Tibial nerve (tissue), 4 donors: ENCODE results near the gene MMP28. TPM values are rescaled to one million over a fixed set of nuclear protein-coding genes. Genes with fewer than 3 reads are reported as not detected.

Experiments
- DNase-seq, 2 donors: peaks; one replicate each; pipeline ENCODE4 v3.0.0-alpha.2; 2019; ENCODE audit warnings: low spot score in 2 of 2
- H3K27ac ChIP-seq, 4 donors: fragments of 200-600 bp; sonication (generic) in 3 of 4; one replicate each; pipeline ENCODE4 v1.5.1; 2017 to 2019; ENCODE audit warnings: mild to moderate bottlenecking in 1 of 4
- H3K27me3 ChIP-seq, 2 donors: fragments of 200-600 bp; sonication (generic) in 1 of 2; one replicate each; pipeline versions ENCODE4 v1.5.1 to v1.6.0; 2017 to 2019
- H3K36me3 ChIP-seq, 3 donors: fragments of 200-600 bp; sonication (generic); one replicate each; pipeline ENCODE4 v1.5.1; 2018 to 2019
- H3K4me1 ChIP-seq, 4 donors: fragments of 200-600 bp; sonication (generic) in 3 of 4; one replicate each; pipeline ENCODE4 v1.5.1; 2017 to 2019
- H3K4me3 ChIP-seq, 4 donors: fragments of 200-600 bp; sonication (generic) in 3 of 4; one replicate each; pipeline ENCODE4 v1.5.1; 2017 to 2019; ENCODE audit warnings: mild to moderate bottlenecking in 1 of 4, moderate library complexity in 1 of 4
- H3K9me3 ChIP-seq, 4 donors: fragments of 200-600 bp; sonication (generic) in 3 of 4; one replicate each; pipeline ENCODE4 v1.5.1; 2017 to 2019
- EP300 ChIP-seq, 2 donors: sonication (generic); formaldehyde crosslinking; IDR thresholded peaks; one replicate each; pipeline ENCODE4 v1.6.1; 2017; ENCODE audit warnings: antibody characterized with exemption in 2 of 2, mild to moderate bottlenecking in 1 of 2
- POLR2A ChIP-seq, 2 donors: fragments of 450-650 bp; IDR thresholded peaks; one replicate each; pipeline ENCODE4 v1.6.1; 2017; ENCODE audit warnings: antibody characterized with exemption in 2 of 2, mild to moderate bottlenecking in 2 of 2, moderate library complexity in 2 of 2
- WGBS, 2 donors: methylation state at CpG; one replicate each; pipeline ENCODE4 v1.1.5; 2018; 5-methylcytosine and 5-hydroxymethylcytosine counted together
- total RNA-seq, 4 donors: library from RNA; depleted of rRNA; stranded (reverse); fragments of >200 nt; gene quantifications; one replicate each; pipeline ENCODE4 v1.1.0, GENCODE V29; 2016
- TF ChIP-seq, protein P1 (sequence below), 5 experiments: fragments of 200-600 bp in 3 of 5; fragments of 450-650 bp in 2 of 5; sonication (generic) in 3 of 5; IDR thresholded peaks; one replicate each; pipeline ENCODE4 v1.5.1; 2016 to 2019; ENCODE audit warnings: antibody characterized with exemption in 5 of 5, mild to moderate bottlenecking in 3 of 5, moderate library complexity in 2 of 5

The MMP28 gene
- total RNA-seq, 4 donors from 2014 or later, result 71.7 to 174 (median 136) TPM

DNA sequence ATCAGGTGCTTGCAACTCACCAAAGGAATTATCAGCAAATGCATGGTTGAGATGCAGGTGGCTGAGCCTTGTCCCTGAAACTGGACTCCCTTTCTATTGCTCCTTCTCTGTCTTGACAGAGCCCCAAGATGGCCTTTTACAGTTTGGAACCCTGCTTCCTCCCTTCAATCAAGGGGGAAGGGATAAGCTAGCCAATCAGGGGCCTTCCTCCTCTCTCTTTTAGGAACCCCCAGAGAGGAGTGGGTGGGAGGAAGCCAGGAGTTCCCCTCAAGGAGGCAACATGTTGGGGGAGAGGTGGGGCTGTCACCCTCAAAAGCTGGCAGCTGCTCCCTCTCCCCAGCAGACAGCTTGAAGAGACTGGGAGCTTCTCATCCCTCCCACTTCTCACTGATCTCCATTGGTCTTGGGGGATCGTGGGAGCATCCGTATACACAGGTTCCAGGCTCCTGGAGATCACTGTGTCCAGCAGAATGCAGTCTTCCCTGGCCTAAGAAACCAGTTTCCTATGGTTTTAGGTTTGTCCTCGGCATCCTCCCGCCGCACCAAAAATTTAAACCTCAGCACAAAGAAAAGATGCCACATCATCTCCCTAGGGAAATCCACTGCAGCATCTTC is 56.8 kb downstream of the MMP28 start:
- Histone ChIP-seq H3K4me1 (peaks cover 0 to 11% (median 3%) of the 10 kb centered on the region in 4 donors), H3K27ac (no peak overlapping the region), H3K9me3 (no peaks in the 10 kb centered on the region), H3K36me3 (no peaks in the 10 kb centered on the region), H3K27me3 (peaks cover 0 to 38% of the 10 kb centered on the region in 2 donors), H3K4me3 (no peak overlapping the region)
- TF ChIP-seq EP300 (IDR thresholded peaks at IDR 0.05) (no peak), POLR2A (IDR thresholded peaks at IDR 0.05) (no peak)
- TF ChIP-seq, protein P1, sequence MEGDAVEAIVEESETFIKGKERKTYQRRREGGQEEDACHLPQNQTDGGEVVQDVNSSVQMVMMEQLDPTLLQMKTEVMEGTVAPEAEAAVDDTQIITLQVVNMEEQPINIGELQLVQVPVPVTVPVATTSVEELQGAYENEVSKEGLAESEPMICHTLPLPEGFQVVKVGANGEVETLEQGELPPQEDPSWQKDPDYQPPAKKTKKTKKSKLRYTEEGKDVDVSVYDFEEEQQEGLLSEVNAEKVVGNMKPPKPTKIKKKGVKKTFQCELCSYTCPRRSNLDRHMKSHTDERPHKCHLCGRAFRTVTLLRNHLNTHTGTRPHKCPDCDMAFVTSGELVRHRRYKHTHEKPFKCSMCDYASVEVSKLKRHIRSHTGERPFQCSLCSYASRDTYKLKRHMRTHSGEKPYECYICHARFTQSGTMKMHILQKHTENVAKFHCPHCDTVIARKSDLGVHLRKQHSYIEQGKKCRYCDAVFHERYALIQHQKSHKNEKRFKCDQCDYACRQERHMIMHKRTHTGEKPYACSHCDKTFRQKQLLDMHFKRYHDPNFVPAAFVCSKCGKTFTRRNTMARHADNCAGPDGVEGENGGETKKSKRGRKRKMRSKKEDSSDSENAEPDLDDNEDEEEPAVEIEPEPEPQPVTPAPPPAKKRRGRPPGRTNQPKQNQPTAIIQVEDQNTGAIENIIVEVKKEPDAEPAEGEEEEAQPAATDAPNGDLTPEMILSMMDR (IDR thresholded peaks at IDR 0.05), result no peak
- WGBS, 2 donors, result 77 to 85% methylated on average over 5 of the region's 5 CpGs
- DNase-seq, result no peak

DNA sequence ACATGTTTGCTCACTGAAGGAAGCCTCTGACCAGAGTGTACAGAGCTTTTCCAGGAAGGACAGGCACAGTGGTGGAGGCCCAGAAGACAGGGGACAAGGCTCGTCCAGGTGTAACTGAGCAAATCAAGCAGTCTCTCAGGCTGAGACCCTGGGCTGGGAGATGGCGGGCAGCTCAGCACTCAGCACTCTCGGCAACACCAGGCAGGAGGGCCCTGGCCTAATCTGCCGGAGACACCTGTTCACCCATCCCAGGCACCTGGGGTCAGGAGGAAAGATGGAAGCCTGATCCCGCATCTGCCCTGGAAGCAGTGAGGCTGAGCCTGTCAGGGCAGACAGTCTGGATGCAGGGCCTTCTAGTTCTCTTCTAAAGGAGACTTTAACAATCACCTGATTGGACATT is 59.2 kb downstream of the MMP28 start:
- Histone ChIP-seq H3K36me3 (no peaks in the 10 kb centered on the region), H3K4me1 (peaks cover 0 to 18% (median 4%) of the 10 kb centered on the region in 4 donors), H3K27ac (no peak overlapping the region), H3K27me3 (peaks cover 0 to 14% of the 10 kb centered on the region in 2 donors), H3K4me3 (no peak overlapping the region), H3K9me3 (no peaks in the 10 kb centered on the region)
- TF ChIP-seq, protein P1 (IDR thresholded peaks at IDR 0.05), result no peak
- no peak for TF ChIP-seq EP300 (IDR thresholded peaks at IDR 0.05)
- TF ChIP-seq POLR2A (IDR thresholded peaks at IDR 0.05), result no peak
- no peak for DNase-seq
- 94 to 96% methylated on average over 5 of the region's 5 CpGs for WGBS, 2 donors

DNA sequence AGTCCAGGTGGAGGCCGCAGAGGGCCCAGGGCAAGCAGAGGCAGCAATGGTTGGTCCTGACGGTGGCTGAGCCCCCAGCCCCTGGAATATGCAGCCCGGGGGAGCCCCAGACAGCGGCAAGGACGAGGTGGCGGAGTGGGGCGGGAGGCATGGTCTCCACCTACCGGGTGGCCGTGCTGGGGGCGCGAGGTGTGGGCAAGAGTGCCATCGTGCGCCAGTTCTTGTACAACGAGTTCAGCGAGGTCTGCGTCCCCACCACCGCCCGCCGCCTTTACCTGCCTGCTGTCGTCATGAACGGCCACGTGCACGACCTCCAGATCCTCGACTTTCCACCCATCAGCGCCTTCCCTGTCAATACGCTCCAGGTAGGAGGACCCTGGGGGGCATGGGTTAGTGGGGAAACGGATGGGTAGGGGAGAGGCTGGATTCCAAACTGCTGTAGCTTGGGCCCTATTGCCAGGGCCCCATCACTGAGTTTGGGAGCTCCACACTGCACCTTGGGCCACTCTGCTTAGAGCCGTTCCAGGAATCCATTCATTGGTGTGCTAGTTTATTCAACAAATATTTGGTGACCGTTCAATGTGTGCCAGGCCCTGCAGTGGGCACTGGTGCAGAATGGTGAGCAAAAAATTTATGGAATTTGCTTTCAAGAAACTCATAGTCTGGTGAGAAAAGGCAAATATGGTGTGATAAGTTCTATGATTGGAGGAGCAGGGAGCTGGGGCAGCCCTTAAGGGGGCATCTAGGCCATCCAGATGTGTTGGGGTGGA is 60.2 kb downstream of the MMP28 start:
- Histone ChIP-seq H3K4me1 (peaks cover 0 to 23% (median 8%) of the 10 kb centered on the region in 4 donors), H3K27me3 (peaks cover 0 to 4% of the 10 kb centered on the region in 2 donors), H3K27ac (no peak overlapping the region), H3K4me3 (no peak overlapping the region), H3K36me3 (no peaks in the 10 kb centered on the region), H3K9me3 (no peaks in the 10 kb centered on the region)
- TF ChIP-seq POLR2A (IDR thresholded peaks at IDR 0.05) (no peak), EP300 (IDR thresholded peaks at IDR 0.05) (no peak)
- TF ChIP-seq, protein P1 (IDR thresholded peaks at IDR 0.05), result no peak
- no peak for DNase-seq
- 87 to 91% methylated on average over 28 to 29 of the region's 29 CpGs for WGBS, 2 donors

DNA sequence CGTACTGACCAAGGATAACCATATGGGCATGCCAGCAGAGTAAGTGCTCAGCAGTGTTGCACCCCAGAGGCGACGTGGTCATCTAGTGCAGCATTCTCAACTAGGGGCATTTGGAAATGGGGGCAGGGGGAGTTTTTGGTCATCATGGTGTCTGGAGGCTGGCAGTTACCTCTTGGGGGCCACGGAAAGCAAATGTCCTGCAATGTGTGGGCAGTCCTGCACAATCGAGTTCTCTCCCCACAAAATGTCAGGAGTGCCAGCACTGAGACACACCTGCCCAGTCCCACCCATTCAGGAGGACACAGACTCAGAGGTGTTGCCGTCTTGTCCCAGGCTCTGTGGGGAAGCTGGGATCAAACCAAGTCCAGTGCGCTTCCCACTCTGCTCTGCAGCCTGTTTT is 61.0 kb downstream of the MMP28 start:
- TF ChIP-seq POLR2A (IDR thresholded peaks at IDR 0.05), result no peak
- TF ChIP-seq EP300 (IDR thresholded peaks at IDR 0.05), result no peak
- TF ChIP-seq, protein P1 (IDR thresholded peaks at IDR 0.05), result no peak
- no peaks in the 10 kb centered on the region for H3K27me3 ChIP-seq
- H3K9me3 ChIP-seq, result no peaks in the 10 kb centered on the region
- DNase-seq, result no peak
- no peak overlapping the region for H3K4me3 ChIP-seq
- H3K36me3 ChIP-seq, result no peaks in the 10 kb centered on the region
- H3K27ac ChIP-seq, result no peak overlapping the region
- H3K4me1 ChIP-seq, result peaks cover 0 to 23% (median 8%) of the 10 kb centered on the region in 4 donors
- 72 to 86% methylated on average over 7 of the region's 7 CpGs for WGBS, 2 donors

DNA sequence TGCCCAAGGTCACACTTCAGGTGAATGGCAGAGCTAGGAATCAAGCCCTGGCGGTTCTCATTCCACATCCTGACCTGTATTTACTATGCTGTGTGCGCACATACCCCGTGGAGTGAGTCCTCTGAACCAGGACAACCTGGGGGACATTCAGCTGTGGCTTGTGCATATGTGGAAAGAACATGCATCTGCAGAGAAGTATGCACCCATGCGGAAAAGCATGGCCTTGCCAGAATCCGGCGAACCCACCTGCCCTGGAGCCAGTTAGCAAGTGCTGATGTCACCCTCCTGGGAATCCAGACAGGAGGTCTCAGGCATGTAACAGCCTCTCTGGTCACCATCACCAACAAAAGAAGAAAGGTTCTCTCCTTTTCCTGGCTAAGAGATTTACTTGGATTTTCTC is 62.1 kb downstream of the MMP28 start:
- peaks cover 0 to 1% (median 0%) of the 10 kb centered on the region in 3 donors for H3K36me3 ChIP-seq
- no peak overlapping the region for H3K4me3 ChIP-seq
- peaks cover 0 to 23% (median 8%) of the 10 kb centered on the region in 4 donors for H3K4me1 ChIP-seq
- 83 to 87% methylated on average over 6 of the region's 6 CpGs for WGBS, 2 donors
- DNase-seq, result no peak
- no peaks in the 10 kb centered on the region for H3K9me3 ChIP-seq
- TF ChIP-seq EP300 (IDR thresholded peaks at IDR 0.05), result no peak
- TF ChIP-seq, protein P1 (IDR thresholded peaks at IDR 0.05), result no peak
- TF ChIP-seq POLR2A (IDR thresholded peaks at IDR 0.05), result no peak
- no peaks in the 10 kb centered on the region for H3K27me3 ChIP-seq
- H3K27ac ChIP-seq, result no peak overlapping the region
